ENCODE results near the gene UTS2B.

Gene UTS2B

GRCh38 chr3:191238321-191238817 is 92.0 kb downstream of the UTS2B start:
- no peak for DNase-seq (ENCODE audit: low spot score)

GRCh38 chr3:191237047-191237882 is 93.1 kb downstream of the UTS2B start:
- no peak for DNase-seq (ENCODE audit: low spot score)

- no peak for DNase-seq (ENCODE audit: low spot score)
These were observed 93.7 kb downstream of the UTS2B start for GRCh38 chr3:191236646-191237045.

- no peak for DNase-seq (ENCODE audit: low spot score)
These were observed 94.7 kb downstream of the UTS2B start for GRCh38 chr3:191235331-191236314.

GRCh38 chr3:191234216-191234615 is 96.1 kb downstream of the UTS2B start:
- no peak for DNase-seq (ENCODE audit: low spot score)

GRCh38 chr3:191227541-191227940 is 102.8 kb downstream of the UTS2B start:
- no peak for DNase-seq (ENCODE audit: low spot score)

- DNase-seq (ENCODE audit: low spot score) = no peak
These were observed 108.7 kb downstream of the UTS2B start for GRCh38 chr3:191221638-191222037.

- DNase-seq (ENCODE audit: low spot score) = no peak
These were observed 109.4 kb downstream of the UTS2B start for GRCh38 chr3:191220908-191221307.

- DNase-seq (ENCODE audit: low spot score) = no peak
These were observed 113.0 kb downstream of the UTS2B start for GRCh38 chr3:191217301-191217700.

Measured in left forelimb (tissue), 1 donor.